SU-DHL-6 (cell line): ENCODE measurements around the gene PRAMEF2.
"Not testable (repeated sequence)": the region's sequence is repeated elsewhere in the genome, so short reads cannot be mapped to it uniquely, and the experiment has no call there.

Experiments used
- CTCF ChIP-seq: fragments of 200-600 bp; sonication (generic); IDR thresholded peaks from one replicate; pipeline ENCODE4 v1.5.1; 2017; ENCODE audit warnings: antibody characterized with exemption, mild to moderate bottlenecking, low read length, moderate library complexity; ENCODE audit not compliant: insufficient read depth, poor library complexity, severe bottlenecking
- EZH2phosphoT487 ChIP-seq: fragments of 200-600 bp; sonication (generic), shearing (Covaris generic); conservative IDR thresholded peaks from 2 replicates; pipeline ENCODE4 v1.6.1; 2018; ENCODE audit warnings: mild to moderate bottlenecking, antibody characterized with exemption, low read length, moderate library complexity, mixed read lengths

DNA sequence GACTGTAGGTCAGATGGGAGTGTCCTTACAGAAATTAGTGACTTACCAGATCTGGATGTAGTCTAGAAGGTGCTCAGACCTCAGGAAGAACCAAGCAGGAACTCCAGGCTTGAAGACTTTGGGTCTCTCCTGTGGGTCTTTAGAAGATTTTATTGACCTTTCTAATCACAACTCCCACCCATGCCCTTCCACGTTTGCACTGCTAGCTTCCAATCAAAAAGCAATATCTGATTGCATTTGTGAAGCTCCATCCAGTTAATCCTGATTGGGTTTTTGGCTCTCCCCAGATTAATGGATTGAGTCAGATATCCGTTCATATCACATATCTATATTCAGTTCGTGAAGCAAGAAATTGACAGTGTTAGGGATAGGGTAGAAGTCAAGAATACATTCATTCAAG is 25.6 kb upstream of the PRAMEF2 start, which contains the start of gene PRAMEF11:
- not testable (repeated sequence) for TF ChIP-seq CTCF, EZH2phosphoT487
